Glutamatergic neuron (in vitro differentiated cells): Measurements from ENCODE around the gene GBX2. TPM values are rescaled to one million over a fixed set of nuclear protein-coding genes. Genes with fewer than 3 reads are reported as not detected.
"Not testable (repeated sequence)": the region's sequence is repeated elsewhere in the genome, so short reads cannot be mapped to it uniquely, and the experiment has no call there.

Experiments used
- DNase-seq: peaks from one replicate; pipeline ENCODE4 v3.0.0; 2022
- H3K27ac Mint-ChIP-seq: one replicate; pipeline ENCODE4 v1.8.0; 2020; ENCODE audit warnings: mild to moderate bottlenecking, mixed read lengths, inconsistent platforms; ENCODE audit not compliant: unreplicated experiment
- H3K27me3 Mint-ChIP-seq: one replicate; pipeline ENCODE4 v1.8.0; 2020; ENCODE audit warnings: mild to moderate bottlenecking, moderate library complexity, mixed read lengths, inconsistent platforms; ENCODE audit not compliant: unreplicated experiment
- H3K36me3 Mint-ChIP-seq: one replicate; pipeline ENCODE4 v1.8.0; 2020; ENCODE audit warnings: mild to moderate bottlenecking, mixed read lengths, inconsistent platforms; ENCODE audit not compliant: unreplicated experiment
- H3K4me1 Mint-ChIP-seq: one replicate; pipeline ENCODE4 v1.8.0; 2020; ENCODE audit warnings: mild to moderate bottlenecking, low read depth, mixed read lengths, inconsistent platforms; ENCODE audit not compliant: unreplicated experiment
- H3K4me3 Mint-ChIP-seq: one replicate; pipeline ENCODE4 v1.8.0; 2020; ENCODE audit warnings: mild to moderate bottlenecking, mixed read lengths, inconsistent platforms; ENCODE audit not compliant: unreplicated experiment
- H3K9me3 Mint-ChIP-seq: one replicate; pipeline ENCODE4 v1.8.0; 2020; ENCODE audit warnings: mild to moderate bottlenecking, moderate library complexity, mixed read lengths, inconsistent platforms; ENCODE audit not compliant: unreplicated experiment
- CTCF ChIP-seq: fragments of 200-600 bp; sonication (generic); IDR thresholded peaks from one replicate; pipeline ENCODE4 v1.5.0; 2021; ENCODE audit not compliant: partially characterized antibody, unreplicated experiment
- total RNA-seq: library from RNA; stranded (reverse); fragmentation: NEBNext Ultra II Directional; extraction: Animal tissue kit (Norgen Biotek cat#: 25700); gene quantifications from one replicate; pipeline ENCODE4 v1.2.1, GENCODE V29; 2021; ENCODE audit not compliant: unreplicated experiment

Gene GBX2
- total RNA-seq, 1 donor from 2014 or later: 1.2 TPM

GRCh38 chr2:236143811-236144210, 24.4 kb downstream of the GBX2 start:
- Mint-ChIP-seq H3K36me3 (no peaks in the 10 kb centered on the region), H3K4me1 (peaks cover 10% of the 10 kb centered on the region), H3K4me3 (no peak overlapping the region), H3K27me3 (peaks cover 9% of the 10 kb centered on the region), H3K9me3 (peaks cover 11% of the 10 kb centered on the region), H3K27ac (no peak overlapping the region)
- no peak for DNase-seq
- no peak for TF ChIP-seq CTCF

- H3K27me3 Mint-ChIP-seq, H3K4me3 Mint-ChIP-seq, H3K27ac Mint-ChIP-seq, H3K36me3 Mint-ChIP-seq, DNase-seq: not testable (repeated sequence)
- H3K4me1 Mint-ChIP-seq: peaks cover 12% of the 10 kb centered on the region
- H3K9me3 Mint-ChIP-seq: peaks cover 11% of the 10 kb centered on the region
Measured at GRCh38 chr2:236141616-236142015, 26.6 kb downstream of the GBX2 start.

- H3K4me1 Mint-ChIP-seq: peaks cover 7% of the 10 kb centered on the region
- no peak overlapping the region for H3K27ac Mint-ChIP-seq
- no peak for TF ChIP-seq CTCF
- DNase-seq: no peak
- peaks cover 8% of the 10 kb centered on the region for H3K9me3 Mint-ChIP-seq
- H3K27me3 Mint-ChIP-seq: peaks cover 7% of the 10 kb centered on the region
- H3K36me3 Mint-ChIP-seq: no peaks in the 10 kb centered on the region
- H3K4me3 Mint-ChIP-seq: no peak overlapping the region
Measured at GRCh38 chr2:236137066-236137465, 31.1 kb downstream of the GBX2 start.

- H3K9me3 Mint-ChIP-seq: peaks cover 9% of the 10 kb centered on the region
- H3K27me3 Mint-ChIP-seq: peaks cover 7% of the 10 kb centered on the region
- no peaks in the 10 kb centered on the region for H3K36me3 Mint-ChIP-seq
- no peak overlapping the region for H3K4me3 Mint-ChIP-seq
- no peak overlapping the region for H3K27ac Mint-ChIP-seq
- TF ChIP-seq CTCF: no peak
- no peak for DNase-seq
- peaks cover 10% of the 10 kb centered on the region for H3K4me1 Mint-ChIP-seq
Measured at GRCh38 chr2:236136538-236136937, 31.6 kb downstream of the GBX2 start.

GRCh38 chr2:236133410-236134012, 34.7 kb downstream of the GBX2 start:
- no peaks in the 10 kb centered on the region for H3K36me3 Mint-ChIP-seq
- DNase-seq: no peak
- no peak overlapping the region for H3K4me3 Mint-ChIP-seq
- H3K4me1 Mint-ChIP-seq: peaks cover 13% of the 10 kb centered on the region
- peaks cover 7% of the 10 kb centered on the region for H3K9me3 Mint-ChIP-seq
- H3K27ac Mint-ChIP-seq: no peak overlapping the region
- H3K27me3 Mint-ChIP-seq: peaks cover 3% of the 10 kb centered on the region
- TF ChIP-seq CTCF: no peak
